ENCODE results near the gene ZCCHC14.

DNA sequence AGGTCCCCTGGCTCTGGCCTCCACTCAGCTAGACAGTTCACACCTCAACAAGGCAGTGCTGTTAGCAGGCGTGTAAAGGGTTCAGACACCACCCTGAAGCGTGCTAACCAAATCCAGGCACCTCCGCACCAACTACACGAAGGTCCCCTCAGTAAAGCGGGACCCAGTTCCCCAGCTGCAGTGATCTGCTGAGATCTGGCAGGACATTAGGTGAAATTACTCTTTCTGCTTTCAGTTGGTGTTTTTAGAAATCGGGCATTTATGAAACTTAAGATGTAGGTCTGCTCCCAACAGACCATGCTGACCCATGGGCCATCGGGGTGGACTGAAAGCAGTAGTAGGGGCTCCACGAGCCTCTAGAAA, 136.4 kb downstream of the ZCCHC14 start:
- TF ChIP-seq POLR2A (IDR thresholded peaks at IDR 0.05), result no peak
- TF ChIP-seq, protein P1, sequence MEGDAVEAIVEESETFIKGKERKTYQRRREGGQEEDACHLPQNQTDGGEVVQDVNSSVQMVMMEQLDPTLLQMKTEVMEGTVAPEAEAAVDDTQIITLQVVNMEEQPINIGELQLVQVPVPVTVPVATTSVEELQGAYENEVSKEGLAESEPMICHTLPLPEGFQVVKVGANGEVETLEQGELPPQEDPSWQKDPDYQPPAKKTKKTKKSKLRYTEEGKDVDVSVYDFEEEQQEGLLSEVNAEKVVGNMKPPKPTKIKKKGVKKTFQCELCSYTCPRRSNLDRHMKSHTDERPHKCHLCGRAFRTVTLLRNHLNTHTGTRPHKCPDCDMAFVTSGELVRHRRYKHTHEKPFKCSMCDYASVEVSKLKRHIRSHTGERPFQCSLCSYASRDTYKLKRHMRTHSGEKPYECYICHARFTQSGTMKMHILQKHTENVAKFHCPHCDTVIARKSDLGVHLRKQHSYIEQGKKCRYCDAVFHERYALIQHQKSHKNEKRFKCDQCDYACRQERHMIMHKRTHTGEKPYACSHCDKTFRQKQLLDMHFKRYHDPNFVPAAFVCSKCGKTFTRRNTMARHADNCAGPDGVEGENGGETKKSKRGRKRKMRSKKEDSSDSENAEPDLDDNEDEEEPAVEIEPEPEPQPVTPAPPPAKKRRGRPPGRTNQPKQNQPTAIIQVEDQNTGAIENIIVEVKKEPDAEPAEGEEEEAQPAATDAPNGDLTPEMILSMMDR (IDR thresholded peaks at IDR 0.05), result no peak

Data from esophagus squamous epithelium (tissue), 4 donors.